ENCODE results near the gene ALCAM.

The ALCAM gene

DNA sequence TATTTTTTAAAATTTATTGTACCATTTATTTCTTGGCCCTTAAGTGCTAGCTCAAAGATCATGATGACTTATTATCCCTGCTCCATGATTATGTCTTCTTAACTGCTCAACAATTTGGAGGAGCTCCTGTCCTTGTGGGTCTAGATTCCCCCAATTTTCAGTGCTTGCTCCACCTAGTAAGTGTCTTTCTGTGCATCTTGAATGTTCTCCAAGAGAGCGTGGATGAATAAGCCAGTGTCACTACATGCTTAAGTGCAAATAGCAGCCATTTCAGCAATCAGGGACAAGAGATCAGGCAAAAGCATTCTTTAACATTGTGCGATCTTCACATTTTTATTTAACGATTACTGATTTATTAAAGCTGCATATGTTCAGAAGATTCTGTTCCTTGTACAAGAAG is 99.4 kb downstream of the ALCAM start:
- TF ChIP-seq ZNF10 (tag by site-specific recombination; IDR thresholded peaks at IDR 0.05) (no peak), ZNF792 (tag by site-specific recombination; IDR thresholded peaks at IDR 0.05) (no peak), ZNF629 (tag by site-specific recombination; IDR thresholded peaks at IDR 0.05) (no peak), ZNF114 (tag by site-specific recombination; IDR thresholded peaks at IDR 0.05) (no peak), ZNF791 (tag by site-specific recombination; IDR thresholded peaks at IDR 0.05) (no peak), ZNF221 (tag by site-specific recombination; IDR thresholded peaks at IDR 0.05; ENCODE audit: borderline replicate concordance) (no peak), ZNF747 (tag by site-specific recombination; IDR thresholded peaks at IDR 0.05) (no peak), ZNF112 (tag by site-specific recombination; IDR thresholded peaks at IDR 0.05) (no peak), KLF16 (tag by site-specific recombination; IDR thresholded peaks at IDR 0.05) (no peak), ZFP3 (tag by site-specific recombination; IDR thresholded peaks at IDR 0.05; ENCODE audit: low read depth) (no peak)
- ChIA-PET CTCF (no interaction called here), POLR2A (no interaction called here)
- Histone ChIP-seq H3K36me3 (ENCODE audit: control insufficient read depth in 2 of 2, insufficient read depth in 1 of 2, low read length in 2 of 2) (no peaks in the 10 kb centered on the region), H3K9me3 (ENCODE audit: control insufficient read depth, insufficient read depth, low read depth, low read length) (no peaks in the 10 kb centered on the region), H3K27ac (ENCODE audit: extremely low read depth, low read depth, low read length) (no peak overlapping the region), H3K4me1 (ENCODE audit: control insufficient read depth, insufficient read depth, low read length) (no peaks in the 10 kb centered on the region), H3K4me3 (ENCODE audit: low read depth, low read length) (no peak overlapping the region)

- no peaks in the 10 kb centered on the region for H3K4me1 ChIP-seq (ENCODE audit: control insufficient read depth, insufficient read depth, low read length)
- no peak overlapping the region for H3K4me3 ChIP-seq (ENCODE audit: low read depth, low read length)
- no peaks in the 10 kb centered on the region for H3K9me3 ChIP-seq (ENCODE audit: control insufficient read depth, insufficient read depth, low read depth, low read length)
- H3K36me3 ChIP-seq (ENCODE audit: control insufficient read depth in 2 of 2, insufficient read depth in 1 of 2, low read length in 2 of 2): no peaks in the 10 kb centered on the region
- ChIA-PET CTCF (no interaction called here), POLR2A (no interaction called here)
- TF ChIP-seq OSR2 (tag by site-specific recombination; IDR thresholded peaks at IDR 0.05) (no peak), ZNF561 (tag by site-specific recombination; IDR thresholded peaks at IDR 0.05; ENCODE audit: borderline replicate concordance) (no peak), ZBTB1 (tag by site-specific recombination; IDR thresholded peaks at IDR 0.05) (no peak), GLIS1 (tag by site-specific recombination; IDR thresholded peaks at IDR 0.05) (no peak), TRIM28 (IDR thresholded peaks at IDR 0.05; ENCODE audit: borderline replicate concordance, low read length) (peak; percentile 44; the same call in 1 of the 2 replicates)
- H3K27ac ChIP-seq (ENCODE audit: extremely low read depth, low read depth, low read length): no peak overlapping the region
Measured at GRCh38 chr3:105466495-105467404, 100.0 kb downstream of the ALCAM start.

DNA sequence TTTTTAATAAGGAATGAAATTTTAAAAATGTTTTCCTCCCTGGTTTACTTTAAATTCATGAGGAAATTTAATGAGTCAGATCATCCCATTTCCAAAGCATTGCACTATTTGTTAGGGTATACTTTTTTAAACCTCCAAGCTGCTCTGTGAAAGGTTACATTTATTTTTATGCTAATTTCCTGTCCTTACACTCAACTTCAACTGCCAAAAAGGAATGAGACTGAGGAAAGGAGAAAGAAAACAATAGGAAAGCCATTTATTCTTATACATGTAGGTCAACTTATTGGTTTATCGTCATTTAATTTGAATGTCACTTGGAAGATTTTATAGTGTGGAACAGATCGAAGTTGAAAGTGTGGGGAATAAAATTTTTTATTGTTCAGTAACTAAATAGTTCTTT is 104.1 kb downstream of the ALCAM start:
- CTCF ChIA-PET: no interaction called here
- H3K4me3 ChIP-seq (ENCODE audit: low read depth, low read length): no peak overlapping the region
- POLR2A ChIA-PET: no interaction called here
- H3K9me3 ChIP-seq (ENCODE audit: control insufficient read depth, insufficient read depth, low read depth, low read length): no peaks in the 10 kb centered on the region
- no peaks in the 10 kb centered on the region for H3K36me3 ChIP-seq (ENCODE audit: control insufficient read depth in 2 of 2, insufficient read depth in 1 of 2, low read length in 2 of 2)
- no peaks in the 10 kb centered on the region for H3K4me1 ChIP-seq (ENCODE audit: control insufficient read depth, insufficient read depth, low read length)
- TF ChIP-seq HOXA7 (CRISPR knock-in tag; IDR thresholded peaks at IDR 0.05; ENCODE audit: borderline replicate concordance) (no peak), SCRT2 (tag by site-specific recombination; IDR thresholded peaks at IDR 0.05) (no peak), ZNF184 (tag by site-specific recombination; IDR thresholded peaks at IDR 0.05) (no peak), ZNF561 (tag by site-specific recombination; IDR thresholded peaks at IDR 0.05; ENCODE audit: borderline replicate concordance) (no peak), ZNF449 (tag by site-specific recombination; IDR thresholded peaks at IDR 0.05) (no peak), ZNF596 (tag by site-specific recombination; IDR thresholded peaks at IDR 0.05) (no peak), EGR2 (tag by site-specific recombination; IDR thresholded peaks at IDR 0.05; ENCODE audit: low read depth) (no peak)
- TF ChIP-seq, protein P1, sequence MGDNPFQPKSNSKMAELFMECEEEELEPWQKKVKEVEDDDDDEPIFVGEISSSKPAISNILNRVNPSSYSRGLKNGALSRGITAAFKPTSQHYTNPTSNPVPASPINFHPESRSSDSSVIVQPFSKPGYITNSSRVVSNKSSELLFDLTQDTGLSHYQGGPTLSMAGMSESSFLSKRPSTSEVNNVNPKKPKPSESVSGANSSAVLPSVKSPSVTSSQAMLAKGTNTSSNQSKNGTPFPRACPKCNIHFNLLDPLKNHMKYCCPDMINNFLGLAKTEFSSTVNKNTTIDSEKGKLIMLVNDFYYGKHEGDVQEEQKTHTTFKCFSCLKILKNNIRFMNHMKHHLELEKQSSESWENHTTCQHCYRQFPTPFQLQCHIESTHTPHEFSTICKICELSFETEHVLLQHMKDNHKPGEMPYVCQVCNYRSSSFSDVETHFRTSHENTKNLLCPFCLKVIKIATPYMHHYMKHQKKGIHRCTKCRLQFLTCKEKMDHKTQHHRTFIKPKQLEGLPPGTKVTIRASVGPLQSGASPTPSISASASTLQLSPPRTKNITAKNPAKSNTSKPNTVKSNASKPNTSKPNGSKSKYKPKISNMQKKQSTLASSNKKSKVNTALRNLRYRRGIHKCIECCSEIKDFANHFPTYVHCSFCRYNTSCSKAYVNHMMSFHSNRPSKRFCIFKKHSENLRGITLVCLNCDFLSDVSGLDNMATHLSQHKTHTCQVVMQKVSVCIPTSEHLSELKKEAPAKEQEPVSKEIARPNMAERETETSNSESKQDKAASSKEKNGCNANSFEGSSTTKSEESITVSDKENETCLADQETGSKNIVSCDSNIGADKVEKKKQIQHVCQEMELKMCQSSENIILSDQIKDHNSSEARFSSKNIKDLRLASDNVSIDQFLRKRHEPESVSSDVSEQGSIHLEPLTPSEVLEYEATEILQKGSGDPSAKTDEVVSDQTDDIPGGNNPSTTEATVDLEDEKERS (tag by site-specific recombination; IDR thresholded peaks at IDR 0.05): no peak
- no peak overlapping the region for H3K27ac ChIP-seq (ENCODE audit: extremely low read depth, low read depth, low read length)

All from HEK293 (cell line).